ENCODE measurements around the gene BAIAP2L1. TPM values are rescaled to one million over a fixed set of nuclear protein-coding genes. Genes with fewer than 3 reads are reported as not detected.

The BAIAP2L1 gene
- total and polyA plus RNA-seq, 2 of the 8 experiments (the other 6 are each of a cell fraction or from before 2014, with no cell fraction given), result 19.2 to 42.9 TPM

- TF ChIP-seq USF2 (IDR thresholded peaks at IDR 0.05; ENCODE audit: low read length) (no peak), KDM1A (IDR thresholded peaks at IDR 0.05; ENCODE audit: borderline replicate concordance, low read length) (no peak)
Observed at GRCh38 chr7:98439484-98439883, 38.6 kb upstream of the BAIAP2L1 start (continued).
